Psoas muscle (tissue), 8 donors: ENCODE data around the gene RHBDF2. TPM values are rescaled to one million over a fixed set of nuclear protein-coding genes. Genes with fewer than 3 reads are reported as not detected.

Experiments
- ATAC-seq, 4 donors: fragments of 200-7000 bp; cut with Tn5 transposase; one replicate each; pipeline ENCODE4 v1.9.1; 2020; ENCODE audit warnings: moderate library complexity in 3 of 4, mild to moderate bottlenecking in 2 of 4
- DNase-seq, 2 donors: peaks; one replicate each; pipeline ENCODE4 v3.0.0-alpha.2; 2020
- H3K27ac ChIP-seq: fragments of 200-600 bp; one replicate; pipeline ENCODE4 v1.8.0; 2022
- H3K27me3 ChIP-seq, 3 donors: fragments of 200-600 bp in 1 of 3; one replicate each; pipeline versions ENCODE4 v1.6.1 to v1.8.0; 2013 to 2022; ENCODE audit warnings: low read length in 2 of 3, mild to moderate bottlenecking in 2 of 3, moderate library complexity in 1 of 3; ENCODE audit not compliant: insufficient read depth in 3 of 3
- H3K36me3 ChIP-seq, 2 donors: fragments of 200-600 bp in 1 of 2; one replicate each; pipeline versions ENCODE4 v1.6.1 to v1.8.0; 2013 to 2022; ENCODE audit warnings: low read depth in 1 of 2, mild to moderate bottlenecking in 1 of 2, moderate library complexity in 1 of 2; ENCODE audit not compliant: insufficient read depth in 1 of 2
- H3K4me1 ChIP-seq: fragments of 200-600 bp; one replicate; pipeline ENCODE4 v1.8.0; 2022
- H3K4me3 ChIP-seq: fragments of 200-600 bp; one replicate; pipeline ENCODE4 v1.8.0; 2022; ENCODE audit warnings: mild to moderate bottlenecking
- H3K9me3 ChIP-seq: fragments of 200-600 bp; one replicate; pipeline ENCODE4 v1.8.0; 2022
- WGBS, 3 donors: extraction: QIAGEN DNeasy Blood & Tissue Kit; methylation state at CpG; one replicate each; pipeline versions ENCODE4 v1.1.6 to v1.1.7; 2013; 5-methylcytosine and 5-hydroxymethylcytosine counted together
- intact Hi-C, 2 donors: fragments of 100-400 bp; cut with DNase I; formaldehyde crosslinking; loops; one replicate each; pipeline versions ENCODE4 v1.11.0 to v1.14.2; 2022
- polyA plus RNA-seq, 3 donors: library from polyadenylated mRNA; stranded (reverse); fragments of 200-250 nt; gene quantifications; one replicate each; pipeline ENCODE4 v1.2.3, GENCODE V29; 2013
- total RNA-seq, 4 donors: library from RNA; stranded (reverse); fragmentation: NEBNext Ultra II Directional in 2 of 4; extraction: Animal tissue kit (Norgen Biotek cat#: 25700) in 2 of 4; gene quantifications; one replicate each; pipeline versions ENCODE4 v1.2.1 to v1.2.4, GENCODE V29; 2021 to 2023
- TF ChIP-seq, protein P1 (sequence below): fragments of 200-600 bp; IDR thresholded peaks from one replicate; pipeline ENCODE4 v1.8.0; 2022; ENCODE audit warnings: antibody characterized with exemption
- donor health status: healthy with polysubstance abuse.
- donor health status: DM: no; HTN: no; CAD: no; lungs with moderate emphysema.
- donor health status: Bipolar disorder and iron deficiency.
- donor health status: healthy.
- donor health status: DM: yes; HTN: yes; CAD: no.
- donor health status: DM: no; HTN: no; CAD: no.
- donor health status: DM: no; HTN: no; CAD: no.
- donor health status: DM: yes; HTN: yes; CAD: no.

RHBDF2 gene
- total and polyA plus RNA-seq, 7 donors, result 6.6 to 23.1 (median 13.3) TPM

DNA sequence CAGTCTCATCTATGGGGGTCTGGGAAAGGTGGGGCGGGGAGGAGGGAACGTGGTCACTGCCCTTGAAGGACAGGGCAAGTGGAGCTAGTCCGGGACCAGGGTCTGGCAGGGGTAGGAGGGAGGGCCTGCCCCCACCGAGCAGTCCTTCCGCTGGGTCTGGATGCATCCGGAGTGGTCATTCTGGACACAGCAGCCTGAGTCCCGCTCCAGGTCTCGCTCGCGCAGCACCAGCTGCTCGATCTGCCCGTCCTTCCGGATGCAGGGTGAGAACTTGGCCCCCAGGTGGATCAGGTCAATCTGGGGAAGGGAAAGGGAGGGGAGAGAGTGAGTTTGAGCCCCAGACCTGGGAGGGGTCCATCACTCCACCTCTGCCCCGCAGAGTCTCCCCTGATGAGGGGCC, 27.0 kb downstream of the RHBDF2 start:
- Histone ChIP-seq H3K4me3 (no peak overlapping the region), H3K4me1 (no peaks in the 10 kb centered on the region), H3K9me3 (no peaks in the 10 kb centered on the region), H3K27me3 (no peaks in the 10 kb centered on the region), H3K36me3 (peaks cover 0 to 59% of the 10 kb centered on the region in 2 donors), H3K27ac (no peak overlapping the region)
- DNase-seq (no peak), ATAC-seq (no peak)
- intact Hi-C loops, result no loop called here
- TF ChIP-seq, protein P1, sequence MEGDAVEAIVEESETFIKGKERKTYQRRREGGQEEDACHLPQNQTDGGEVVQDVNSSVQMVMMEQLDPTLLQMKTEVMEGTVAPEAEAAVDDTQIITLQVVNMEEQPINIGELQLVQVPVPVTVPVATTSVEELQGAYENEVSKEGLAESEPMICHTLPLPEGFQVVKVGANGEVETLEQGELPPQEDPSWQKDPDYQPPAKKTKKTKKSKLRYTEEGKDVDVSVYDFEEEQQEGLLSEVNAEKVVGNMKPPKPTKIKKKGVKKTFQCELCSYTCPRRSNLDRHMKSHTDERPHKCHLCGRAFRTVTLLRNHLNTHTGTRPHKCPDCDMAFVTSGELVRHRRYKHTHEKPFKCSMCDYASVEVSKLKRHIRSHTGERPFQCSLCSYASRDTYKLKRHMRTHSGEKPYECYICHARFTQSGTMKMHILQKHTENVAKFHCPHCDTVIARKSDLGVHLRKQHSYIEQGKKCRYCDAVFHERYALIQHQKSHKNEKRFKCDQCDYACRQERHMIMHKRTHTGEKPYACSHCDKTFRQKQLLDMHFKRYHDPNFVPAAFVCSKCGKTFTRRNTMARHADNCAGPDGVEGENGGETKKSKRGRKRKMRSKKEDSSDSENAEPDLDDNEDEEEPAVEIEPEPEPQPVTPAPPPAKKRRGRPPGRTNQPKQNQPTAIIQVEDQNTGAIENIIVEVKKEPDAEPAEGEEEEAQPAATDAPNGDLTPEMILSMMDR, result no peak
- 95 to 99% (median 96%) methylated on average over 10 to 14 of the region's 14 CpGs for WGBS, 3 donors

DNA sequence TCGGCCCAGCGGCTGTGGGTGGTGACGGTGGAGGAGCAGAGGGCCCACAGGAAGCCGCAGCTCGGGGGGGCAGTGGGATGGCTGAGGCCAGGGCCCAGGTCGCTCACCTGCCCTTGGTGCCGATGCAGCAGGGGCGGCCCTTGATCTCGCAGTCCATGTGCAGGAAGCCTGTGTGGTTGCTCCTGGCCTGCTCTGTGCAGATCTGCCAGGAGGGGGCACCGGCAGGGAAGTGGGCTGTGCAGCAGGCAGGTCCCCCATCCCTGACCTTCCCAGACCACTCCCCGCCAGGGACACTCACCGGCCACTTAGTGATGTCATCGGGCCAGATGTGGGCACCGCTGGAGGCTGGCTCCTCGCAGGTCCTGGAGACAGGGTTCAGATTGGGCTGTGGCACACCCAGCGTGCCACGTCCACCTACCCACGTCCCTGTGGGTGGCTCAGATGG, 27.7 kb downstream of the RHBDF2 start:
- 81 to 84% (median 83%) methylated on average over 13 to 18 of the region's 18 CpGs for whole genome bisulfite sequencing, 3 donors
- TF ChIP-seq, protein P1, result peak; percentile 6
- DNase-seq, result no peak
- ATAC-seq, result no peak
- H3K36me3 ChIP-seq, result peaks cover 0 to 52% of the 10 kb centered on the region in 2 donors
- H3K9me3 ChIP-seq, result no peaks in the 10 kb centered on the region
- no peak overlapping the region for H3K4me3 ChIP-seq
- intact Hi-C loops, result no loop called here
- H3K4me1 ChIP-seq, result no peaks in the 10 kb centered on the region
- H3K27ac ChIP-seq, result no peak overlapping the region
- no peaks in the 10 kb centered on the region for H3K27me3 ChIP-seq

DNA sequence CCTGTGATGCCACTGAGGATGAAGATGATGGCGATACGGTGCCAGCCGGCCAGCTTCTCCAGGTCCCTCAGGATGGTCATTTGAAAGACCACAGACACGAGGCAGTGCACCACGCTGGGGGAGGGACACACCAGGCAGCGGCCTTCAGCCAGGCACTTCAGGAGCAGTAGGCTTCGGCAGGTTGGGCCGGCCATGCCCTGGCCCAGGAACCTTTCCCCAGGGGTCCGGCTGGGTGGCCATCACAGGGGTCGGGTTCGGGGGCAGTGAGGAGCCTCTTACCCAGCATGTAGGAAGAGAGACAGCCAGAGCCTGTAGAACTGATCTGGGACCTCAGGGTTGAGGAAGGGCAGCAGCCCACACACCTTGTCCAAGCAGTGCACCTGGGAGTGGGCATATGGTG, 28.5 kb downstream of the RHBDF2 start:
- H3K4me3 ChIP-seq, result no peak overlapping the region
- TF ChIP-seq, protein P1, result no peak
- WGBS, 3 donors, result 90 to 99% (median 97%) methylated on average over 11 of the region's 11 CpGs
- ATAC-seq (no peak), DNase-seq (no peak)
- no peak overlapping the region for H3K27ac ChIP-seq
- no peaks in the 10 kb centered on the region for H3K9me3 ChIP-seq
- intact Hi-C loops, result no loop called here
- peaks cover 0 to 48% of the 10 kb centered on the region in 2 donors for H3K36me3 ChIP-seq
- H3K4me1 ChIP-seq, result no peaks in the 10 kb centered on the region
- no peaks in the 10 kb centered on the region for H3K27me3 ChIP-seq

DNA sequence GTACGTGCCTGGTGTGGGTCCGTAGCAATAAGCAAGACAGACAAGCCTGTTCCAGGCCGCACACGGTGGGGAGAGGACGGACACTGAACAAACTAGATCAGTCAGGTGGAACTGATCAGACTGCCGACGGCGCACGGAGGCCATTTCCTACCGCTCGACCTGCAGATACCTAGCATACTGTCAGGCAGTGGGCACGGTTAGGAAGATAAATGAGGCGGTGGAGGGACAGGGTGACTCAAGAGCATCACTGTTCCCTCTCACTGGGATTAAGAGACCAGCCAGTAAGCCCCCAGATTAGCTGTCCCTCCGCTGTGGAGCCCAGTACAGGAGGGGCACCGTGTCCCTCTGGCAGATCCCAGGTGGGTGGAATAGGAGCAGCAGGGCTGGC, 29.0 kb downstream of the RHBDF2 start:
- Histone ChIP-seq H3K27me3 (no peaks in the 10 kb centered on the region), H3K9me3 (no peaks in the 10 kb centered on the region), H3K27ac (no peak overlapping the region), H3K4me3 (no peak overlapping the region), H3K36me3 (peaks cover 0 to 48% of the 10 kb centered on the region in 2 donors), H3K4me1 (no peaks in the 10 kb centered on the region)
- WGBS, 3 donors, result 88 to 92% (median 91%) methylated on average over 15 of the region's 15 CpGs
- ATAC-seq (no peak), DNase-seq (no peak)
- intact Hi-C loops, result no loop called here
- TF ChIP-seq, protein P1, result no peak

DNA sequence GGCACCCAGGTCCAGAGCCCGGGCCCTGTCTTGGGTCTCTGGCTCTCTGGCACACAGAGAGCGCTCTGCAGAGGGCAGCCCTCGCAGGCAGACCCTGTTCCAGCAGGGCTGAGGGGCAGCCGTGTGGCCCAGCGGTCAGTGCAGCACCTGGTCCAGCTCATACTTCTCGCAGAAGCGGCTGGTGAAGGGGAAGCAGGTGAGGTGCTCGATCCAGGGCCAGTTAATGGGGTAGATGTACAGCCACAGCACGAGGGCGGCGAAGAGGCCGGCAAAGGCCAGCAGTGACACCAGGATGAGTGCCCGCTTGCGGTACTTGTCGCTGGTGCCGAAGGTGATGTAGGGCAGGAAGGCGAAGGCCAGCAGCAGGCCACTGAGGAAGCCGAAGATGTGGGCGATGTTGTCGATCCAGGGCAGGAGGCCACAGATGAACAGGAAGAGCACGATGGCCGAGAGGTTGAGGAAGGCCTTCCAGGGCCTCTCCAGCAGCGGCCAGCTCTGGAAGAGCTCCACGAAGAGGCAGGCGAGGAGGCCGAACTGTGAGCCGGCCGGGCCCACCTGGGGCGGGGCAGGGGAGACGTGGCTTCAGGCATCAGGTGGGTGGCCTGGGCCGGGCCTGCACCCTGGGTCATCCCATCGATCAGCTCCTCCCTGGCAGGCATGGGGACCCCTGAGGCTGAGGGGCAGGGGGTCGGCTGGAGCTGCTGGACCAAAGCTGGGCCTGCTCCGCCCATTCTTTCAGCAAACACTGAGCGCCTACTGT, 29.5 kb downstream of the RHBDF2 start:
- Histone ChIP-seq H3K4me3 (no peak overlapping the region), H3K9me3 (no peaks in the 10 kb centered on the region), H3K27me3 (no peaks in the 10 kb centered on the region), H3K27ac (no peak overlapping the region), H3K4me1 (no peaks in the 10 kb centered on the region), H3K36me3 (peaks cover 0 to 48% of the 10 kb centered on the region in 2 donors)
- TF ChIP-seq, protein P1, result no peak
- no peak for DNase-seq
- WGBS, 3 donors, result 90 to 93% (median 91%) methylated on average over 27 to 35 of the region's 35 CpGs
- intact Hi-C loops, result no loop called here
- ATAC-seq, result no peak
